IPS-20b (cell line): ENCODE results near the gene AVL9.
"Not testable (repeated sequence)": the region's sequence is repeated elsewhere in the genome, so short reads cannot be mapped to it uniquely, and the experiment has no call there.

ENCODE experiments used
- H3K27ac ChIP-seq: one replicate; pipeline ENCODE4 v1.5.1; 2013; ENCODE audit warnings: low read length
- H3K27me3 ChIP-seq: 2 replicates; pipeline ENCODE4 v1.6.1; 2013; ENCODE audit warnings: mild to moderate bottlenecking, low read length, inconsistent platforms; ENCODE audit not compliant: insufficient read depth
- H3K36me3 ChIP-seq: 2 replicates; pipeline ENCODE4 v1.6.1; 2013; ENCODE audit warnings: low read depth, mild to moderate bottlenecking, inconsistent platforms, low read length, moderate library complexity; ENCODE audit not compliant: insufficient read depth
- H3K4me1 ChIP-seq: 2 replicates; pipeline ENCODE4 v1.6.1; 2013; ENCODE audit warnings: mild to moderate bottlenecking, control low read depth, inconsistent platforms, low read length, moderate library complexity; ENCODE audit not compliant: insufficient read depth
- H3K4me3 ChIP-seq: 2 replicates; pipeline ENCODE4 v1.5.1; 2013; ENCODE audit warnings: mild to moderate bottlenecking, low read length, inconsistent platforms
- H3K9ac ChIP-seq: 2 replicates; pipeline ENCODE4 v1.6.1; 2013; ENCODE audit warnings: low read depth, mild to moderate bottlenecking, inconsistent platforms, low read length, moderate library complexity
- H3K9me3 ChIP-seq: 2 replicates; pipeline ENCODE4 v1.6.1; 2013; ENCODE audit warnings: mild to moderate bottlenecking, low read depth, low read length, inconsistent platforms; ENCODE audit not compliant: insufficient read depth

AVL9 gene

GRCh38 chr7:32579776-32580175 lies 84.5 kb downstream of the AVL9 start:
- no peak overlapping the region for H3K4me3 ChIP-seq
- H3K27me3 ChIP-seq: no peaks in the 10 kb centered on the region
- H3K9me3 ChIP-seq: no peaks in the 10 kb centered on the region
- no peaks in the 10 kb centered on the region for H3K4me1 ChIP-seq
- peaks cover 92% of the 10 kb centered on the region for H3K36me3 ChIP-seq
- H3K9ac ChIP-seq: no peak overlapping the region
- H3K27ac ChIP-seq: no peak overlapping the region

GRCh38 chr7:32580646-32581045 lies 85.4 kb downstream of the AVL9 start:
- Histone ChIP-seq H3K27me3 (no peaks in the 10 kb centered on the region), H3K27ac (no peak overlapping the region), H3K36me3 (peaks cover 91% of the 10 kb centered on the region), H3K4me1 (no peaks in the 10 kb centered on the region), H3K9ac (no peak overlapping the region), H3K9me3 (no peaks in the 10 kb centered on the region), H3K4me3 (no peak overlapping the region)

GRCh38 chr7:32582036-32582435 lies 86.7 kb downstream of the AVL9 start:
- no peak overlapping the region for H3K27ac ChIP-seq
- peaks cover 90% of the 10 kb centered on the region for H3K36me3 ChIP-seq
- no peak overlapping the region for H3K9ac ChIP-seq
- H3K4me3 ChIP-seq: no peak overlapping the region
- H3K9me3 ChIP-seq: no peaks in the 10 kb centered on the region
- H3K4me1 ChIP-seq: peaks cover 6% of the 10 kb centered on the region; the same call in 1 of the 2 replicates
- no peaks in the 10 kb centered on the region for H3K27me3 ChIP-seq

GRCh38 chr7:32583791-32584190 lies 88.5 kb downstream of the AVL9 start:
- Histone ChIP-seq H3K4me3 (no peak overlapping the region), H3K36me3 (peaks cover 81% of the 10 kb centered on the region), H3K4me1 (peaks cover 14% of the 10 kb centered on the region)

GRCh38 chr7:32586291-32587221 lies 91.3 kb downstream of the AVL9 start:
- no peak overlapping the region for H3K4me3 ChIP-seq
- H3K4me1 ChIP-seq: peaks cover 14% of the 10 kb centered on the region
- H3K9me3 ChIP-seq: no peaks in the 10 kb centered on the region
- peaks cover 58% of the 10 kb centered on the region for H3K36me3 ChIP-seq
- peak overlapping the region; percentile 10 for H3K27ac ChIP-seq
- 0 out of 2 replicates have a peak overlapping the region, but pooled peaks have one; percentile 18 for H3K9ac ChIP-seq
- no peaks in the 10 kb centered on the region for H3K27me3 ChIP-seq

More at GRCh38 chr7:32583791-32584190, 88.5 kb downstream of the AVL9 start:
- no peaks in the 10 kb centered on the region for H3K27me3 ChIP-seq
- H3K9ac ChIP-seq: no peak overlapping the region
- no peak overlapping the region for H3K27ac ChIP-seq
- H3K9me3 ChIP-seq: no peaks in the 10 kb centered on the region

- Histone ChIP-seq H3K27ac (peak overlapping the region; percentile 10), H3K4me1 (peaks cover 14% of the 10 kb centered on the region), H3K36me3 (peaks cover 49% of the 10 kb centered on the region), H3K9ac (0 out of 2 replicates have a peak overlapping the region, but pooled peaks have one; percentile 33), H3K27me3 (no peaks in the 10 kb centered on the region), H3K9me3 (no peaks in the 10 kb centered on the region), H3K4me3 (no peak overlapping the region)
Observed at GRCh38 chr7:32587411-32587948, 92.2 kb downstream of the AVL9 start.

- Histone ChIP-seq H3K27me3 (no peaks in the 10 kb centered on the region), H3K9ac (no peak overlapping the region), H3K36me3 (peaks cover 38% of the 10 kb centered on the region), H3K9me3 (no peaks in the 10 kb centered on the region), H3K4me3 (no peak overlapping the region), H3K27ac (no peak overlapping the region), H3K4me1 (peaks cover 14% of the 10 kb centered on the region)
Observed at GRCh38 chr7:32588657-32589056, 93.4 kb downstream of the AVL9 start.

GRCh38 chr7:32591938-32592337 lies 96.6 kb downstream of the AVL9 start:
- H3K27ac ChIP-seq: no peak overlapping the region
- H3K36me3 ChIP-seq: 0 out of 2 replicates have a peak, but pooled peaks cover 10% of the 10 kb centered on the region
- H3K9ac ChIP-seq: no peak overlapping the region
- H3K4me3 ChIP-seq: no peak overlapping the region
- H3K4me1 ChIP-seq: peaks cover 9% of the 10 kb centered on the region
- H3K27me3 ChIP-seq: no peaks in the 10 kb centered on the region
- H3K9me3 ChIP-seq: no peaks in the 10 kb centered on the region

- H3K4me1 ChIP-seq: peaks cover 1% of the 10 kb centered on the region
- H3K27me3 ChIP-seq: no peaks in the 10 kb centered on the region
- 0 out of 2 replicates have a peak, but pooled peaks cover 2% of the 10 kb centered on the region for H3K36me3 ChIP-seq
- H3K4me3 ChIP-seq: no peak overlapping the region
- H3K9ac ChIP-seq: no peak overlapping the region
- H3K9me3 ChIP-seq: no peaks in the 10 kb centered on the region
- H3K27ac ChIP-seq: no peak overlapping the region
Observed at GRCh38 chr7:32592701-32593100, 97.4 kb downstream of the AVL9 start.

GRCh38 chr7:32594965-32595490 lies 99.7 kb downstream of the AVL9 start:
- H3K27me3 ChIP-seq: no peaks in the 10 kb centered on the region
- H3K4me1 ChIP-seq: no peaks in the 10 kb centered on the region
- H3K9me3 ChIP-seq: no peaks in the 10 kb centered on the region
- H3K9ac ChIP-seq: no peak overlapping the region
- no peak overlapping the region for H3K27ac ChIP-seq
- H3K4me3 ChIP-seq: no peak overlapping the region
- H3K36me3 ChIP-seq: no peaks in the 10 kb centered on the region

- not testable (repeated sequence) for H3K36me3 ChIP-seq, H3K27ac ChIP-seq, H3K4me3 ChIP-seq, H3K4me1 ChIP-seq, H3K27me3 ChIP-seq, H3K9ac ChIP-seq
- peaks cover 11% of the 10 kb centered on the region for H3K9me3 ChIP-seq
Observed at GRCh38 chr7:32601196-32601595, 105.9 kb downstream of the AVL9 start.
